Stimulated activated CD4-positive, alpha-beta T cell treated with anti-CD3 and anti-CD28 coated beads, Interleukin-15, amount 100 ng/mL, for 24 hours (primary cell): ENCODE results near the gene RALGPS1.

Experiments
- DNase-seq: peaks from one replicate; pipeline ENCODE4 v3.0.0-alpha.2; 2020

Gene RALGPS1

GRCh38 chr9:127053960-127054359 lies 139.4 kb downstream of the RALGPS1 start:
- DNase-seq: no peak

DNA sequence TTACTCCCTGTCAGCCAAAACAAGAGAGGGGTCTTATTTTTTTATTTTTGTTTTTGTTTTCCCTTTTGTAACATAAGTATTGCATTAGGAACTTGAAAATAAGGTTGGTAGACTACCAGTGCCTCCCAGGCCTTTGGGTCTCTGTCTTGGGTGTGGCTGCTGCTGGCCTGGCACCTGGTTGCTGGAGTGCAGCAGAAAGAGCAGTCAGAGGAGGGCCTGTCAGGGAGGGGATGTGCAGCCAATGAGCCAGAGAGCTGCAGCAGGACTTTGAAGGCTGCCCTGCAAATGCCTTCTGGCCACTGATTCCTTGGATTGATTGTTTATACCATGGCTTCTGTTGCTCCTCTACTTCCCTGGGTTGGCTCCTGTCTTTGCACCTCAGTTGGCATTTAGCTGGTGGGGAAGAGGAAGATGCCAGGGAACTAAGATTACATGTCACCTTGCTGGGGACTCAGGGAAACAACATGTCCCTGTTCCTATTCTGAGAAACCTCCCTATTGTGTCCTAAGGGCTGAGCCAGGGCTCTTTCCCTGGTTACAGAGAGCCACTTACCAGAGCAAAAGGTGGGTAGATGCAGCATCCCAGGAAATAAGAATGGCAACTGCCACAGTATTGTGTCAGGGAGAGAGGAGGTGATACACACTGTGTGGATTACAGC lies 141.3 kb downstream of the RALGPS1 start:
- DNase-seq: no peak

DNA sequence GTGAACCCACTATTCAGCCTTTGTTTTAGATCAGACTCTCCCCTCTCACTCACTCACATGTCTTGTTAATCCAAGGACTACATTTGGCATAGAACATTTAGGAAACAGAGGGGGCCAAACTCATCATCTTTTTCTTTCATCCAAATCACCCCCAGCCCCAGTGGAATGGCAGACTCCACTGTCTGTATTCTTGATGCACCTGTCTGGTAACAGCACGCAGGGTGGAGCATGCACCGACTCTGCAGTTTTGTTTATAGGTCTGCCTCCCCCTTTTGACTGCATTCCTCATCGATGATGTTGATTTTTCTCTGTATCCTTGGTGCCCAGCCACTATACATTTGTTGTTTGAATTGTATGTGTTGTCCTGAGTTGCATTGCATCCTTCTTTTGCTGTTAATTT lies 141.9 kb downstream of the RALGPS1 start:
- no peak for DNase-seq

DNA sequence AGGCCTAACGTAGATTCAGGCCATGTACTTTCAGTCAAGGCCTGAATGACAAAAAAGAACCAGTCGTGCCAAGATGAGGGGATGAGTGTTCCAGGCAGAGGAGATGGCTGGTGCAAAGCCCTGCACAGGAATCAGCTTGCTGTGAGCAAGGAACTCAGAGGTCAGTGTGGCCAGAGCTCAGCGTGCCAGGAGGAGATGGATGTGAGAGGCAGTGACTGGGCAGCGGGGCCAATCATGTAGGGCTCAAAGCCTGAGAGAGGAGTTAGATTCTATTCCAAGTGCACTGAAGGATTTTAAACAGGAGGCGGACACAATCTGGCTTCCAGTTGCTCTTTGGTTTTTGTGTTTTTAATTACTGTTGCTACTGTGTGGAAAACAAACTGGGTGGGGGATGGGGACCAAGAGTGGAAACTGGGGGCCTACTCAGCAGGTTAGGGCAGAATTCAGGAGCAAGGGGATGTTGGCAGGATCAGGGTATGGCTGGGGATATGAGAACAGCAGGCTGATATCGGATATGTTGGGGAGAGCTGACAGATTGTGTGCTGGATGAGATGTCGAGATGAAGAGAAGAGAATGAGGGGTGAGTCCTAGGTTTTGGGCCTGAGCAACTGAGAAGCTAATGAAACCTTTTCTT lies 143.5 kb downstream of the RALGPS1 start:
- no peak for DNase-seq

- DNase-seq: no peak
Observed at GRCh38 chr9:127058645-127059021, 144.1 kb downstream of the RALGPS1 start.

GRCh38 chr9:127059030-127059429 lies 144.4 kb downstream of the RALGPS1 start:
- DNase-seq: no peak

DNA sequence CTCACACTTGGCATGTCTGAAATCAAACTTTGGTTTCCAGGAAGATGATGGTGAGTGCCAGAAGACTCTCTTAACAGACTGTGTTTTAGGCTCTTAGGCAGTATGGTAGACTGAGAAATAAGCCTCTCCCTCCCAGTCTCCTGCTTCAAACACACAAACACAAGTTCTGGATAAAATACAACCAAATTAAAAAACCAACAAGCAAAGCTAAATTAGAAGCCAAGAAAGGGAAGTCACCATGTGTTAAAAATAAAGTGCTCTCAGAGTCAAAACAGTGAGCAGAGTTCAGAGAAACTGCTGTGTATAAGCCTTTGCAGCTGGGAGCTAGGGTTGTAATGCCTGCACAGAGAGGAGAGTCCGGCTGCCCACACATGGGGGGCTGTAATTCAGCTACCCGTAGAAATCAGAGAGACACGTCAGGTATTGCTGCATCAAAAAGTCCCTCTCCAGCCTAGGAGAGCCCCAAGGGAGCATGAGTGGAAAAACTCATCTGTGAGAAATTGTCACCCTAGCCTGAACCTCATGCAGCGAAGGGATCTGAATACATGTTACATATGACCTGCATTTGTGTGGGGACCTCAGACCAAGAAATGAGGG lies 145.3 kb downstream of the RALGPS1 start:
- DNase-seq: no peak

DNA sequence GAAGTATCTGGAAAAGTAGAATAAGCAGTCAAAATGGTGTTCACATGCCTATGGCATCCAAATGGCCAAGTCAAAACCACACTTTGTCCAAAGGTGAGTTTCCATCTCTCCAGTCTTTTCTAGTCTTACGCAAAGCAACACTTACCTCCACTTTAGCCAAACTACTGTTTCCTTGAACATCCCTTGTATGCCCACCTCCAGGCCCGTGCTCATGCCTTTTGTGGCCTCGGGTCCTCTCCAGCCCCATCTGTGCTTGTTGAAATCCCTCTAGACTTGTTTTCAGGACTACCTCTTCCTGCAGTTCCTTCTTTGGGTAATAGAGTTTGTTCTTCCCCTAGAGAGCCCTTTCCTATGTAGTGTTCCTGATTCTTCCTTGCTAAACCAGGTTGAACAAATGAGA lies 146.8 kb downstream of the RALGPS1 start:
- DNase-seq: no peak

DNA sequence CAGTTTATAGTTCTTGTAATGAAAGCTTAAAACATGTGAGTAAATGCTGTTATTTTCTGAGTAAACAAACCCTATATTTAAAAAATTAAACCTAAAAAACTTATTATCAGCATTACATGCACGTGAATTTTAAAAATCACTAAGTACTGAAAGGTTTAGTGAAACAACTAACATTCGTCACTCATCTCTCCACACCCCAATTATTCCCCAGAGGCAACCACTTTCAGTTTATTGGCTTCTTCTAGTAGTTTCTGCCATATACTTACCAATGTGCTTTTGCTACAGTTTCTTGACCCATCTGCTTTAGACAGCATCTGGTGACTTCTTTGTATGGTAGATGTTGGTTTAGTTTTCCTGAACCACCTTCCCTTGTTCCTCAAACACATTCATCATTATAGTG lies 149.8 kb downstream of the RALGPS1 start:
- no peak for DNase-seq

DNA sequence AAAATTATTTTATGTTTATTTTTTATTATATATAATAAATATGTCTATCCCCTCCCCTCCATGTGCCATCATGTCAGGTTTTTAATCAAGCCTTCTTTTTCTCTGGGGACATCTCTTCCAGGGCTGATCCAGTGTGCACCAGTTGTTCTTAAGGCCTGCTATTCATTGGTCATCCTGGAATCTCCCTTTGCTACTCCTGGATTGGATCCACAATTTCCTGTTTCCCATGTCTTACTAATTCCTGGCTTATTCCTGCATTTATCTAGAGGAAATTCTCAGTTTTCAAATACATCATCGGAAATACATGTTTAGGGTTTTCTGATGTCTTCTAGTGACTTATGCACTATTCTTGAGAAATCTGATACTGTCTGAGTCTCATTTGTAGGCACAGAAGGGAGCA lies 151.0 kb downstream of the RALGPS1 start:
- DNase-seq: no peak

GRCh38 chr9:127066060-127066850 lies 151.7 kb downstream of the RALGPS1 start:
- no peak for DNase-seq

DNA sequence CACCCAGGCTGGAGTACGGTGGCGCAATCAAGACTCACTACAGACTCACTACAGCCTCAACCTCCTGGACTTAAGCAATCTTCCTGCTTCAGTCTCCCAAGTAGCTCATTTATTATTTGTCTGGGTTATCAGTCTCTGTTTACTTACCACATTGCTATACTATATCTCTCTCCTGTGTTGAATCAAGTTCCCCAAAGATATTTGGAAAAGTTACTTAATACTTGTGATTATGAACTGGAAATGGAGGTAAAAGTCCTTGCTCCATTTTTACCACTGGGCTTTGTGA lies 152.2 kb downstream of the RALGPS1 start:
- DNase-seq: no peak

GRCh38 chr9:127067603-127068220 lies 153.1 kb downstream of the RALGPS1 start:
- DNase-seq: no peak

DNA sequence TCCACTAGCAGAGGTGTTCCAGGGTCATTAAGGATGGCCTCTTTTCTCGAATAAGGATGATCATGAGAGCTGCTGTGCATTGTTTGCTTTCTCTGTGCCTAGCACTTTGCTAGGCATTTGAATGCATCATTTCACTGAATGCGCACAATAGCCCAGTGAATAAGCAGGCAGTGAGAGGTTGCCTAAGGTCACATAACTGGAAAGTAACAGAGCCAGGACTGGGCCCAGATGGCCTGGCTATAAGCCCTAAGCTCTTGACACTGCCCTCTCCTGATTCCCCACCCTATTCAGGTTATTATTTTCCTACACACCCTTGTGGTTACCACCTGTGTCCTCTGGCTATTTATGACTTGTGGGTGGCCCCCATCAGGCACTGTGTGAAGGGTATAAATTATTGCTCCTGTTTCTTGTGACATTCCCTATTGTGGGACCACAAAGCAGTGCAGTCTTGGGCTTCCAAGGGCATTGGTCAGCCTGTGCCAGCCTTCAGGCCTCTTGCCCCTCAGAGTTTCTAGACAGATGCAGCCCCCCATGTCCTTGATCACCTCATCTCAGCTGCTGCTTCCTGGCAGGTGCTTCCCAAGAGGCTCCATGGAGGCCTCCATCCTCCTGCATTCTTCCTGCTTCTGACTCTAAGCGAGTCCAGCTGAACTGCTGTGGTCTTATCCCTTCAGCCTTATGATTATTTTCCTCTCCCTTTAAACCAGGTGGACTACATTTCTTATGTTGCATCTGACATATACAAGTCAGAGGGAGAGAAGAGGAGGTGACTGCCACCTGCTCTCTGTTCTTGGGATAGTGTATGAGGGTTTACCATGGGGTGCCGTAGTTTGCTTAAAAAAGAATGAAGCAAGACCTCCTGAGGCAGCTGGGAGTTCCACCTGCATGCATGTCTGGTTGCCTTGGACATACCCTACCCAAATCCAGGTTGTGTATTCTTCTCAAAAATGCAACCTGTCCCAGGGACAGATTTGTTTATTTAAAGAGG lies 160.3 kb downstream of the RALGPS1 start:
- DNase-seq: no peak

DNA sequence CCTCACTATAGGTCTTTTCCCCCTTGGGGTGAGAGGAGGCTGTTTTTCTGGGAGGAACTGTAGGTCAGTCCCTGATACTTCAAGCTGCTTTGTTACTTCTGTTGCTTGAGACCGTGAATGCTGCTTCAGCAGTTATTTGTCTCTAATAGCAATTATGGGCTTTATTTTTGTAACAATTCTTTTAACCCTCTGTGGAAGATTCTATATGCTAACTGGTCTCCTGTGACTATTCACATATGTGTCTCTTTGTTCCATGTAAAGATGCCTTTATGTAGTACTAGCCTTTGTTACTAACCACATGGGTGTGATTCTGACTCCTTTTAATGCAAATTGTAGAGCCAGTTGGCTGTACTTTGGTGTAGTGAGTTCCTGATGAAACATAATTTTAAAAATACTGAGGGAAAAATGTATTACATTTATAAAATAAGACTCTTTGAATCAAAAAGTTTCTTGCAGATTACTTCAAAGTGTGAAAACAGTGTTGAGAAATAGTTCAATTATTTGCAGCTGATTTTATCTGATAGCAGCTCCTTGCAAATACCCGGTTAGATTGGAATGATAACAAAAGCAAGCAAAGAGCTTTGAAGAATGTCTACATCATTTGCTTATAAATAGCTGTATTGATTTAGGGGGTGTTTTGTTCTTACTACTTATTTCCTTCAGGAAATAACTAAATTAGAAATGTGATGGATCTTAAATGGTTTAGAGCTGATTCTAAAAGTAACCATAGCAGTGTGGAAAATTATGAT lies 161.2 kb downstream of the RALGPS1 start:
- no peak for DNase-seq

GRCh38 chr9:127076860-127077643 lies 162.5 kb downstream of the RALGPS1 start:
- DNase-seq: no peak

DNA sequence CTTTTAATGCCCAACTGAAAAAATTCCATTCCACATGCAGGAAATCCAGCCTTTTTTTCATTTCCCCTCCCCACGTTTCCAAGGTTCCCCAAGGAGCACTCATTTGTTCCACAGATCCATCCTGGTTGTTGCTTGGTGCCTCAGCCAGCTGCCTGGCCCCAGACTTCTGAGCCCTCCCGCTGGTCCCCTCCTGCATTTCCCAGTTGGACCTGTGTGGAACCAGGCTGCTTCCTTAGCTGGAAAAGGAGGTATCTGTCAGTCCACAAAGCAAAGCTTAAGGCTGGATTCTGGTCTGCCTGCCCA lies 163.0 kb downstream of the RALGPS1 start:
- DNase-seq: no peak

DNA sequence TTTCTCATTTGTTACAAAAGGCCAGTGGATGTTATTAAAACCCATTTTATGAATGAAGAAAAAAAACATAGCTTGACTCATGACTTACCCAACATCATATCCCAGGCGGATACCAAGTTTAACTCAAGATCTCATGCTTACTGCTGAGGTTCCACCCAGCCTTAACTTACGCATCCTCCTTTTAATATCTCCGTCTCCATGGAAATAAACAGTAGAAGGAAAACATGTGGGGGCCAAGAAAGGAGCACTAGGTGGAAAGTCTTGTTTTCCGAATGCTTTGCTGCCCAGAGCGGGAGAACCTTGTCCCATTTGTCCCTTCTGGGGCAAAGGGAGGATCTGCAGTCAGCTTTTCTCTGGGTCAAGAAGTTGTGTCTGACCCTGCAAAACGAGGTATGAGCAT lies 163.8 kb downstream of the RALGPS1 start:
- no peak for DNase-seq

- no peak for DNase-seq
Observed at GRCh38 chr9:127078988-127079387, 164.4 kb downstream of the RALGPS1 start.

GRCh38 chr9:127079446-127080140 lies 165.0 kb downstream of the RALGPS1 start:
- no peak for DNase-seq
